HG03066 (cell line): ENCODE results near the gene CPSF4.

ENCODE experiments used
- ATAC-seq: cut with Tn5 transposase; IDR thresholded peaks from one replicate; pipeline ENCODE4 v1.9.1; 2021; ENCODE audit warnings: low read depth; ENCODE audit not compliant: unreplicated experiment

CPSF4 gene

DNA sequence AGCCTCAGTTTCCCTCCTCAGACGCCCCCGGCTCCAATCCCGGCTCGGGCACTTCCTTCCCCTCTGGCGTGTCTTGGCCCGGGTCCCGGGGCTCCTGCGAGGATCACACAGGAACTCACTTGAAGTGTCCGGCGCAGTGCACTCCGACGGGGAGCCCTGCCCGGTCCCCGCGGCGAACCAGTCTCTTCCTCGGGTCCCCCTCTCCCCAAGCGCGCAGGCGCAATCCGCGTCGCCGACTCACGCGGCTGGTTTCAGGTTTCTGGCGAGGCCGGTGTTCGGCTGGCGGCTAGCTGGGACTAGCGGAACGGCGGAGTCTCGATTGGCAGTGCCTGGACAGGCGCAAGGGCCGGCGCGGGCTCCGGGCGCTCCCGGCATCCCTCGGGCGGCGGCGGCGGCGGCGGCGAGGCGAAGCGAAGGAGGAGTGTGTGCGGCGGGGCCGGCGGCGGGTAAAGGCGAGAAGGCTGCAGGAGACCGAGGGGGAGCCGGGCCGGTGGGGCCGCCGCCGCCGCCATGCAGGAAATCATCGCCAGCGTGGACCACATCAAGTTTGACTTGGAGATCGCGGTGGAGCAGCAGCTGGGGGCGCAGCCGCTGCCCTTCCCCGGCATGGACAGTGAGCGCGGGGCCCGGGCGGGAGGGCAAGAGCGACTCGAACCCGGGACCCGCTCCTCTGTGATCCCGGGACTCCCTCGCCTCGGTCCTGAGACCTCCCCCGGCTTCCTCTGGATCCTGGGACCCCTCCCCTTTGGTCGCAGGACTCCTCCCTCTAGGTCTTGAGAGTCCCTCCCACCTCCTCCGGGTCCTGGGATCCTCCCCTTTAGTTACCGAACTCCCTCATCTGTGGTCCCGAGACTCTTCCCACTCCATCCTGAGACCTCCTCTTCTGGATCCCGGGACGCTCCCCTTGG, at the start of gene CPSF4, which contains the start of gene PTCD1:
CPSF4 (plus strand) TSS at position 371 of the 908 bp plus-strand sequence; CDS start at position 511, 140 bp downstream.
PTCD1 (minus strand) TSS at position 226 of the 908 bp plus-strand sequence. CDS start 3,556 bp downstream, outside the sequence.
- peak; percentile 91 for ATAC-seq

DNA sequence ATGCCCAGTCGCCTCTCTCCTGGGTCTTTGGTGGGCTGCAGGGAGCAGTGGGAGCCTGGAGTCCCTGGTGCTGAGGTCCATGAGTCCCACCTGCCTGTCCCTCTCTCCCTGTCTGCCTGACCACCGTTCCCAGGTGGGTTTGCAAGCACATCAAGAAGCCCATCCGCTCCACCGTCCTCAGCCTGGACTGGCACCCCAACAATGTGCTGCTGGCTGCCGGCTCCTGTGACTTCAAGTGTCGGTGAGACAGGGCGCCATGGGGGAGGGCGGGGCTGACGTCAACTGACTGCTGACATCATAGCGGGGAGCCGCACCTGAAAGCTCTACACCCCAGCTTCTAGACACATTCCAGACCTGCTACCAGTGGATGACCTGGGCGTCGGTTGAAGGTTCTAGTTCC, 49.0 kb upstream of the CPSF4 start:
- no peak for ATAC-seq

DNA sequence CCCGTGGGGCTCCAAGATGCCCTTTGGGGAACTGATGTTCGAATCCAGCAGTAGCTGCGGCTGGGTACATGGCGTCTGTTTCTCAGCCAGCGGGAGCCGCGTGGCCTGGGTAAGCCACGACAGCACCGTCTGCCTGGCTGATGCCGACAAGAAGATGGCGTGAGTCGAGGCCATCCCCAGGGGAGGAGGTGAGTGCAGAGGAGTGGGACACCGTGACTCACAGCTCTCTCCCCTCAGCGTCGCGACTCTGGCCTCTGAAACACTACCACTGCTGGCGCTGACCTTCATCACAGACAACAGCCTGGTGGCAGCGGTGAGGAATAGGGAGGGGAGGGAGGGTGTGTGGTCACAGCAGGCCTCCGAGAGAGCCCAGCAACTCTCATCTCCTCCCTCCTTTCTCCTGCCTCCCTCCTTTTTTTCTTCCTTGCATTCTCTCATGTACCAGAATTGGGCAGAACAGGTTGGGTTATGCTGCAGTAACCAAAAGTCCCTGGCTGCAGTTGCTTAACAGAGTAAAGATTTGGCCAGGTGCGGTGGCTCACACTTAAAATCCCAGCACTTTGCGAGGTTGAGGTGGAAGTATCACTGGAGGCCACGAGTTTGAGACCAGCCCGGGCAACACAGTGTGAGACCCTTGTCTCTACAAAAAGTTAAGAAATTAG, 47.7 kb upstream of the CPSF4 start:
- ATAC-seq = no peak

DNA sequence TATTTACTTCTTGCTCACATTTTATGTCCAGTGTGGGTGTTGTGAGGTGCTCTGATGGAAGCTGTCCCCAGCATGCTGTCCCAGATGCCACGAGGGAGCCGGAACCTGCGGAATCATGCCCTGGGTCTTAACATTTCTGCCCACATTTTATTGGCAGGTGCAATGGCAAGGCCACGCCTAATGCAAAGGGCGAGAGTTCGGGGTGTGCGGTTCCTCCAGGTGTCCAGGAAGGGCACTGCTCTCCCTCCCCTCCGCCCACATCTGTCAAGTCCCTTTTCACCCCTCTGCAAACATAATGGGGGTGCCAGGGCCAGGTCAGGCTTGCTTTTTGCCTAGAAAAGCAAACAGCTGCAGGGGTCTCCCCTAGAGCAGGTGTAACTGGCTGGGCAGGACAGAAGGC, 46.7 kb upstream of the CPSF4 start:
- no peak for ATAC-seq

DNA sequence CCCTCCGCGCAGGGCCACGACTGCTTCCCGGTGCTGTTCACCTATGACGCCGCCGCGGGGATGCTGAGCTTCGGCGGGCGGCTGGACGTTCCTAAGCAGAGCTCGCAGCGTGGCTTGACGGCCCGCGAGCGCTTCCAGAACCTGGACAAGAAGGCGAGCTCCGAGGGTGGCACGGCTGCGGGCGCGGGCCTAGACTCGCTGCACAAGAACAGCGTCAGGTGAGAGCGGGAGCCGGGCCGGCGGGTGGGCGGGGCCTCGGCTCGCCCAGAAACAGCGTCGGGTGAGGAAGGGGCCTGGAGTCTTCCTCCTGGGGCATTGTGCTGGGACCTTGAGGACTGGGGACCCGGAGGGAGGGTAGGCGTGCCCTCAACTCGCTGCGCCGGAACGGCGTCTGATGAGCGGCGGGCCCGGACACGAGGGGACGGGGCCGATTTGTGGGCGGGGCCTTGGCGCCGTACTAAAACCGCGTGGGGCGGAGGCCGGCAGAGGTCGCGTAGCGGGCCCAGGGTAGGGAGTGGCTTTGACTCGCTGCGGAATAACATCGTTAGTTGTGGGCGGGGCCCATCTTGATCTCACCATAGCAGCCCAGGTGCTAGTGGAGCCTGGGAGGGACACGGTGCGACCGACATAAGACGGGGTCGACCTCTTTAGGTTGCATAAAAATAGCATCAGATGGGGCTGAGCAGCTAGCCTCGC, 45.9 kb upstream of the CPSF4 start:
- ATAC-seq = peak; percentile 51

DNA sequence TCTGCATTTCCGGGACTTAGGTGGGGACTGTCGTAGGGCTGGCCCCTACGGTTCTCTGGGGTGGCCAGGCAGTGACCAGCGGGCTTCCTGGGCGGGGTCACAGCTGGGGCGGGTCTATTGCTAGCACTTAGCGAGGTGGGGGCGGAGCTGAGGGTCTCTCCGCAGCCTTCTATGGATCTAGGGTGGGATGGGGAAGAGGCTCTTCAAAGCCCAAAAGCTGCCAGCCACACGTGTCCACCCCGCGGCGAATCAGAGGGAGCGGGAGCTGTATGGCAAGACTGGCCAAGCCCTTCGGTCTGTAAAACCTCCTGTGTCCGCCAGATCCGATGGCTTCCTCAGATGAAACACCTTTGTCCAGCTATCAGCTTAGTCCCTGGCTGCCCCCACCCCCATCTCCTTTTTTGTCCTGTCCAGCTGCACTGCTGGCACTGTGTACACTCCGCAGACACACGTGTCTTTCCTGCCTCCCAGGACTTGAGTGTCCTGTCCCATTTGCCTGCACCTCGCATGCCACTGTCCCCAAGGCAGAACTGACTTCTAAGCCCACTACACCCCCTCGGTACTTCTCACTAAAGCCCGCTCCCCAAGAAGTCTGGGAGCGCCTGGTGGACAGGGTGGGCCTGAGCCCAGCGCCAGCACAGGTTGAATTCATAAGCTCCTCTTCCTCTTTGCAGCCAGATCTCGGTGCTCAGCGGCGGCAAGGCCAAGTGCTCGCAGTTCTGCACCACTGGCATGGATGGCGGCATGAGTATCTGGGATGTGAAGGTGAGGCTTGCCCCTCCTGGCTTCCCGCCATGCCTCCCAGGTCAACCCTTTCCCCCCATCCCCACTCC, 45.2 kb upstream of the CPSF4 start:
- peak; percentile 15 for ATAC-seq

DNA sequence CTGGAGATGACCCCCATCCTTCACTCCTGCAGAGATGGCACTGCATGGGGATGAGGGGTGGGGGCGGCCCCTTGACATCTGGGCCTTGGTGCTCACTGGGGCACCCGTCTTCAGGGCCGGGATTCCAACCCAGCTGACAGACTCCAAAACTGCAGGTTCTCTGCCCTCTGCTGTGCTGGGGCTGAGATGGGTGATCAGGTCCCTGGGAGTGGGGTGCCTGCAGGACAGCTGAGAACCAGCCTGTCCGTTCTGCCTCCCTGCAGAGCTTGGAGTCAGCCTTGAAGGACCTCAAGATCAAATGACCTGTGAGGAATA, 44.6 kb upstream of the CPSF4 start:
- ATAC-seq = no peak

DNA sequence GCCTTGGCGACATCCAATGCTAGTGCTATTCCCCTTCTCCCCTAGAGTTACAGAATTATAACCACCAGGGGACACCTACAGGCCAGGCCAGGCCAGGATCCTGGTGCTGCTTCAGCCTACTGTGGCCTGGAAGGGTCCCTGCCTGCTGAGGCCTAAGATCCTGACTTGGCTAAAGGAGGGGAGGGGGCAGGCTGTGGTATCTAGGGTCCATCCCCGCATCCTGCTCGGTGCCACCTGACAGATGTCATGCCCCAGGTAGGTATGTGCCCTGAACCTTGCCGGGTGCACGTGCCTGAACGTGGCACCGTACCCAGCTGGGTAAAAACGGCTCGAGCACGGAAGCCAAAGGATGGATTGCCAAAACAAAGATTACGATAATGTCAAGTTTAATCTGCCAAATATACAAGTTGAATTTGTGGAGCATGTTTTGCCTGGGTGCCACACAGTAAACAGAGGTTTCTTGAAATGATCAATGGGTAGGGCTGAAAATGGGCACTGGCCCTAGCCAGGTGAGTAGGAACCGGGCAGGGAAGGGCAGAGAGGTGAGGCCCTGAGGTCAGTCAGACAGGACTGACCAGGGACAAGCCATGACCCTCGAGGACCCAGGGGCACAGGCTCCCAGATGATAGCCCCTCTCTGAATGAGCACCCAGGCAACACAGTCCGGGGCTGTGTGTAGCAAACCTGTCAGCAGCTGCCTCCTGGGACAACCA, 43.0 kb upstream of the CPSF4 start:
- ATAC-seq = no peak

DNA sequence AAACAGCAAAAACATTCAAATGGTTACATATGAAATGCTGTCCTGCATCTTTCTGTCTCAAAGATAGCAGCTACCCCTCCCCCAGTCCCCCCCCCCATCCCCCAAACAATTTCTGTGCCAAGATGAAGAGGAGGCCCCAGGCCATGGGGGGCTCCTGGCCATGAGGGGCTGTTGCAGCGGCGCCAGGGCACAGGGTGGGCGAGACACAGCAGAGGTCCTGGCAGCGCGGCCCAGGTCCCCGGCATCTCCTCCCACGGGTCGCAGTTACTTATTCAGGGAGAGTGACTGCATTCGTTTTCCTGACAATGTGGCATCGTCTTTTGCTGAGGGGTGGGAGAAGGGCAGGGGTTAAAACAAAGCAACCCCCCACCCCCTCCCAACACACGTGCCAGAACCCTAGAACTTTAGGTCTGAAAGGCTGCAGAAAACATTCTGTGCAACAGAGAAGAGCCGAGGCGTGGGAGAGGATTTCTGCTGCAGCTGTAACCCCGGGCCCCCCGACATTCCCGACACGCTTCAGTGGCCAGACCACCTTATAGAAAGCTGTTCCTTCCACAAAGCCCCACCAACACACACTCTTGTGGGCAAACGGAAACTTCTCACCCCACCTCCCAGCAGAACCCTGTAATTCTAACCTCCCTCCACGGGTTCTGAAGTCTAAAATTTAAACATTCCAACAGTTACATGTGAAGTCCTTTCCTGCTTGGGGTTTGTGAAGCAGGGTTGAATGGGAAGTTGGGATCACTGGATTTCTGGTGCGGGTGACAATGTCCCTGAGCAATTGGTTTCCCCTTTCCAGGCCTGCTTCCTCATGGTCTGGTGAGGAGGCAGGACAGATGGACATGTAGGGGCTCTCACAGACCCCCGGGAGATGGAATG, 42.1 kb upstream of the CPSF4 start:
- no peak for ATAC-seq

DNA sequence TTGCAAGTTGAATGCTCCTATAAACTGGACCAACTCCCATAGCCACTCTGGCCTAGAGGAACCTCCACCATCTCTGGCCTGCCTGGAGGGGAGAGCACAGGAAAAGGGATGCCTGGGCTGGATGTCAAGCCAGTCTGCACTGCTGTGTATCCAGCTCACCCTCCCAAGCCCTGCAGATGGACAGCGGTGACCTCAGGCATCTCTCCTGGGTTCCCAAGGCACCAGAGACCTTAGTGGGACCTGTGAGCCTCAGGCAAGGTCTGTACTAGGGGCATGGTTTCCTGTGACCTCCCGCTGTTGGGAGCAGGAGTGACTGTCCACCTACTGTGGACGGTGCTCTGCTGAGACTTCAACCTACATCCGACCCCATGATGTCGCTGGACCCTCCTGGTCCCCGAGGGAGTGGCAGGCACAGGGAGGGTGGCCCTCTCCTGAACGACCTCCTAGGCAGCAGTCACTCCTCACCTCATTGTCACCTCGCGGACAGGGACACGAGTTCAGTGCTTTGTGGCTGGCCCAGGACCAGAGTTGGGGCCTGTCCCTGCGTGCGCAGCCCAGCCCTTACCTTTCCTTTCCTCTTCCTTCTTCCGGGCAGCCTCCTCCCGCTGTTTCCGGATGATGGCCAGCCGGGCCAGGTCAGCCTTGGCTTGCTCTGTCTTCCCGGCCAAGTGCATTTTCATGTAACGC, 41.3 kb upstream of the CPSF4 start:
- no peak for ATAC-seq

DNA sequence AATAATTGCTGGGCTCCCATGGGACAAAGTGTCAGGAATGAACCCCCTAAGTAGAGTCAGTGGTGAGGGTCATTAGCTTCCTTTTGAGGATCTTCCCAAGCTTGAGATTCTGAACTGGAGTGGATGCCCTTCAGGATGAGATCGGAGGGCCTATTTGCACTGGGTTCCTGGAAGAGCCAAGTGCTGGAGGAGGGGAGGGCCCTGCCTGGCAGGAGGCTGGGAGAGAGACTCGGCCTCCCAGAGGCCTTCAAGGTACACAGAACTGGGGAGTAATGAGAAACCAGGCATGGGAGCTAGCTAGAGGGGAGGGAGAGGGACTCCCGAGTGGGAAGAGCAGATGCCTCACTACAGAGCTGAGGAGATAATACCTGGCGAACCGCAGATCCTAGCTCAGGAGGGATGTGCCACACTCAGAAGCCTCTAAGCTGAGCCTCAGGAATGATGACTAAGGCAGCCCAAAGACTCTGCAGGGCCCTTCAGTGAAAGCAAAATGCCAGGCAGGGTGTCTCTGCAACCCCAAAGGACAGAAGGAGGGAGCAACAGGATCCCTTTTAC, 39.8 kb upstream of the CPSF4 start:
- no peak for ATAC-seq

DNA sequence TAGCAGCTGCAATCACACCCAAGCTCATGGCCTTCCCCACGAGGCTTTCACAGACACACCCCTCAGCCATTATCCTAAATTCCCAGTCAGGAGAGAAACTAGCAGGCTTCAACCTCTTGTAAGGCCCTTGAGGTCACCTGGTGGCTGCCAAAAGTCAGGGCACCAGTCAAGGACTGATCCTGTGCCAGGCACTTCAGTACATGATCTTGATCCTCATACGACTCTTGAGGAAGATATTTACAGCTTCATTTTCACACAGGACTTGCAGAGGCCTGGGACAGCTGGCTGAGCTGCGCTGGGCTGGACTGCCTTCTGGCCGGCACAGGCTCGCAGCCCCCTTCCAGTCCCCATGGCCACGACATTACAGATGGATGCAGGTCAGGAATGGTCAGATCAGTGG, 39.1 kb upstream of the CPSF4 start:
- no peak for ATAC-seq

DNA sequence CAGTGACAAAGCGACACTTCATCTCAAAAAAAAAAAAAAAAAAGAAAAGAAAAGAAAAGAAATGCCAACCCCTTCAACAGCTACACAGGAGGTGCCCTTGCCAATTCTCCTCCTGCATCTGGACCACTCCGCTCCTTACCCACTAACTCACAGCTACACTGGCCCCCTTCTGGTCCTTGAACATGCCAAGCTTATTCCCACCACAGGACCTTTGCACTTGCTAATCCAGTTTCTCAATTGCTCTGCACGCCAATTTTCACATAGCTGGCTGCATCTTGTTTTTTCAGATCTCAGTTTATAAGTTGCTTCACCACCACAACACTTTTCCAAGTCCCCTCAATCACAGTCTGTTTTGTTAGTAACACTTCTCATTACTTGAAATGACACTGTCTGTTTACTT, 35.9 kb upstream of the CPSF4 start:
- ATAC-seq = no peak

DNA sequence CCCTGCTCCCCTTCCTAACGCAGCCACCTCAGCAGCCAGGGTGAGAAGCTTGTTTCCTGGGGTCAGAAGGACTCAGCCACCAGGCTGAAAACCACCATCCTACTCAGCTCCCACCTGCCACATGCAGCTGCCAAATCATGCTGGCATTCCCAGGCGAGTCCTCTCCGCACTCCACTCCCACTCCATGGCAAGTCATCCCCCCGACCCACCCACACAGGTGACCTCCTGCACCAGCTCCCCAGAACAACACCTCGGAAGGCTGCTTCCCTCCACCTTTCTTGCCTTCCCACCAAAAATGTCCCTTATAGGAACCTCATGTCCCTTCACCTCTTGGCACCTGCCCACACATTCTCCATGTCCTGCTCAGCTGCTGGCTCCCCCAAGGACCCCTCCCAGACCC, 35.0 kb upstream of the CPSF4 start:
- ATAC-seq = no peak

DNA sequence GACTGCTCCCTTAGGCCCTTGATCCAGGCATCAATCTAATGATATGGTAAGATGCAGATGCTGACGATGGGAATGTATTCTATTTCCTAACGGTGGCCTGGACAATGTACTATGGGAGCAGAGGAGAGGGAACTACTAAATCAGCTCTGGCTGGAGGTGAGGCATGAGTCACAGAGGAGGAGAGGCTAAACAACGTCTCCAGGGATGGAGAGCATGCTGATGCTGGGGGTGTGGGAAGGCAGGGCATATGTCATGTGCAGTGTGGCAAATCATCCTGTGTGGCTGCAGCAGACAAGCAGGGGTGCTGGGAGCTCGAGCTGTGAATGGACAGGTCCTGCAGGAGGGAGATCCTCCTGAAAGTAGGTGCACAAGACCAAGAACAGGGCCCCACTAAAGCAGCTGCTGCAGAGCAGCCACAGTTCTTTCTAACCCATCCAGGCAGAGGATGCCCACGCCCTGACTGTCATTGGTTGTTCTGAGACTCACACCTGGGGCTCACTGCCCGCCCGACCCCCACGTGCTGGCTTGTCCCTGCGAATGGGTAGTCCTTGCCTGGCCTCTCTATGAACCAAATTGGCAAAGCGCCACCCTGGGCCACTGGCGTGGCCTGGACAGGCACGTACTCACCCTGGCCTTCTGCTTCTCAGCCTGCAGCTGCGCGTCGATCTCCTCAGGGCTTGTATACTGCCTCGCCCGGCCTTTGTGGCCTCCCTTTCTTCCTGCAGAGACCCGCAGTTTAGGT, 34.3 kb upstream of the CPSF4 start:
- ATAC-seq = no peak

DNA sequence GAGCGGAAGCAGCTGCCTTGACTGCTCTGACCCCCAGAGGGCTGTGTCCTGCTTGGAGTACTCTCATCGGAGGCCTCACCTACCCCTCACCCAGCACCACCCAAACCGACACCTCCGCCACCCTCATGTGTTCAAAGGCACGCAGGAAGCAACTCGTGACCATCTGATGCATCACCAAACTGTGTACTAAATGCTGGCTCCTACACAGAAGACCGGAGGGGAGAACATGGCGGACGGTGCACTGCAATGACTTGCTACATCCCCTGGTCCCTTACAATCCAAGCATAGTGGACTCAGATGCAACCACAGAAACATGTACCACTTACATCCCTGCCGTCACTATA, 33.8 kb upstream of the CPSF4 start:
- ATAC-seq = no peak

DNA sequence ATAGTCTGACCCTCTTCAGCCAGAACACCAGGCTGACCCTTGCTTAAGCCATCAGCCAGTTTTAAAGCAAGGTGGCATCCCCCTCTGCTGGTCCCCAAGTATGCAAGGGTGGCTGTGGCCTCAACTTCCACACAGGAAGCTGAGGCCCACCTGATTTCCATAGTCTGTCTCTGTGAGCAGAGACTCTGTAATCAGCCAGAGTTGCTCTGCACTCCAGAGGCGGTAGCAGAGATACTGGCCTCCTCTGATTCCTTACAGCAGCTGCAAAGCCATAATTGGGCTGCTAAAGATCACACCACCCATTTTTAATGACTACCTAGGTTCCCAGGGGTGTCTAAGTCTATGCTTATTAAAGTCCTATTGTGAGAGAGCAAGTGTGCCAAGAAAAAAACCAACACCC, 32.2 kb upstream of the CPSF4 start:
- ATAC-seq = no peak
